Activated CD4-positive, alpha-beta T cell treated with anti-CD3 and anti-CD28 coated beads, Interleukin-2, amount 50 U/mL, for 1 hour (primary cell): ENCODE measurements around the gene UPF1.
"Not testable (repeated sequence)": the region's sequence is repeated elsewhere in the genome, so short reads cannot be mapped to it uniquely, and the experiment has no call there.

ENCODE experiments used
- DNase-seq: peaks from one replicate; pipeline ENCODE4 v3.0.0-alpha.2; 2020

UPF1 gene

DNA sequence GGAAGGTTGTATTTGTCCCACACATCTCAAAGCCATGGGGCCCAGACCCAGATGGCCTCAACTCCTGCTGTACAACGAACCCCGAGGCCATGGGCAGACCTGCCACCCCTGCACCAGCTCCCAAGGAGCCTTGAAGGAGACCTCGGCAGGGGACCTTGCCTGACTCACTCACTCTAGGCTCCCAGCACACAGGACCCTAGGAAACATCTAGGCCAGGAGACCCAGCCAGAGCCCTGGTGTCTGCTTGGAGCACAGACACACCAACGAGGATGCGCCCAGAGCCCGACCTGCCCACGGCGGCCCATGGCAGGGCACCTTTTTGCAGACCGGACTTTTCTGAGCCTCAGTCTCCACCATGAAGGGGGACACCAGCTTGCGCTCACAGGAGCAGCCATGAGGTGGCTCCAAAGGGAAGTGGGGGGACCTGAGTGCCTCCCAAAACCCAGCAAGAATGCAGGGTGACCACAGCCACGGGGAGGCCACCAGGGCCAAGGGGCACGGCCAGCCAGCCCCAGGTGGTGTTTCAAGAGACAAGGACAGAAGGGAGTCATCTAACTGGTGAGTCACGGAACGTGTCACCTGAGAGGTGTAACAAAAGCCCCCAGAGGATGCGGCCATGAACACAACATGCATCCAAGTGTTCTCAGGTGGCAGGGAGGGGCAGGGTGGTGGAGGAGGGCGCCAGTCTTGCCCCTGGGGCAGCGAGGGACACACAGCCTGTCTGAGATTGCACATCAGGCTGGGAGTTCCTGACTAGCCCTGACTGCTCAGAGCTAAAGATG, 69.1 kb downstream of the UPF1 start:
- DNase-seq: no peak

DNA sequence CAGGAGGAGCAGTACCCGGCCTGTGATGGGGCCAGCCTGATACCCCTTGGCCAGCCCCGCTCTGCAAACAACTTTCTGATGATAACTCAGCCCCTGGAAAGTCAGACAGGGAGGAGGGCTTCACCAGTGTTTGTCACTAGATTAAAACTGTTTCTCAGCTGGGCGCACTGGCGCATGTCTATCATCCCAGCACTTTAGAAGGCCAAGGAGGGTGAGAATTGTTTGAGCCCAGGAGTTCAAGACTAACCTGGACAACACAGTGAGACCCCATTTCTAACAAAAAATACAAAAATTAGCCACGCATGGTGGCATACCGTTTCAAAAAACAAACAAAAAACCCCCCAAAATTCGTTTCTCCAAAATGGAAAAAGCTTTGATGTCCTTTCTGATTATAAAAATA, 69.7 kb downstream of the UPF1 start:
- no peak for DNase-seq

DNA sequence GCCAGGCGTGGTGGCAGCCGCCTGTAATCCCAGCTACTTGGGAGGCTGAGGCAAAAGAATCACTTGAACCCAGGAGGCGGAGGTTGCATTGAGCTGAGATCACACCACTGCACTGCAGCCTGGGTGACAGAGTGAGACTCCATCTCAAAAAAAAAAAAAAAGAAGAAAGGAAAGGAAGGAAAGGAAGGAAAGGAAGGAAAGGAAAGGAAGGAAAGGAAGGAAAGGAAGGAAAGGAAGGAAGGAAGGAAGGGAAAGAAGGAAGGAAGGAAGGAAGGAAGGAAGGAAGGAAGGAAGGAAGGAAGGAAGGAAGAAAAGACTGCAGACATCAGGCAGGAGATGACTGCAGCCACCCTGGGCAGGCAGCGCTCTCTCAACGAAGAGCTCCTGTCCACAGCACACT, 70.8 kb downstream of the UPF1 start:
- DNase-seq: not testable (repeated sequence)

DNA sequence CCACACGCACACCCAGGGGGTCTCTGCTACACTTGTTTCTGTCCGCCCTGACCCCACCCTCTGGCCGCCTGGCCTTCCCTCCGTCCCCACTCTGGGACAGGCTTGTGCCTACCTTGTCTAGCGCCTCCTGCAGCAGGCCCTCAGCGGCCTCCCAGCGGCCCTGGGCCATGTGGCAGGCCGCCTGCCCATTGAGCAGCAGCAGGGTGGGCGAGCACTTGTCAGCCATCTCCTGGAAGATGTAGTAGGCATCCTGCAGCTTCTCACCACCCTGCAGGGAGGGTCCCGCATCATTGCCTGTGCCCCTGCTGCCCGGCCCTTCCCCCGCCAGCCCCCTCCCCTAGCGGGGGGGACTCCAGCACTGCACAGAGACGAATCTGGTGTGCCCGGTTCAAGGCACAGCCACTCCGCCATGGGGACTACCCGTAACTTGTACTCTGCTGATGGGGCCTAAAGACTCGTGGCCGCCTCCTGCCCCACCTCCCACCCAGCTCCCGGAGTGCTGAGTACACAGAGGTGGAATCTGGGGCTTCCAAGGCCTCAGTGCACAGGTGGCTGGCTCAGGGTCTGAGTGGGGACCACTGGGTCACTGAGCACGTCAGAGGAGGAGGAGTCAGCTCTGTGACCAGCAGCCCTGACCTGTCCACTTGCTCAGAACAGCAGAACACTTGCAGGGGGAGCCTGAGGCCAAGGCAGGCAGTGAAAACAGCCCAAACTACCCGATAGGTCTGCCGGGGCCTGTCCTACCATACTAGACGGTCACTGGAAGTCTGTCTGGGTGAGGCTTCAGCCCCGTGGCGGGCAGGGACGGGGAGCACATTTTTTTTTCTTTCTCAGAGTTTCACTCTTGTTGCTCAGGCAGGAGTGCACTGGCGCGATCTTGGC, 71.6 kb downstream of the UPF1 start:
- DNase-seq: no peak

DNA sequence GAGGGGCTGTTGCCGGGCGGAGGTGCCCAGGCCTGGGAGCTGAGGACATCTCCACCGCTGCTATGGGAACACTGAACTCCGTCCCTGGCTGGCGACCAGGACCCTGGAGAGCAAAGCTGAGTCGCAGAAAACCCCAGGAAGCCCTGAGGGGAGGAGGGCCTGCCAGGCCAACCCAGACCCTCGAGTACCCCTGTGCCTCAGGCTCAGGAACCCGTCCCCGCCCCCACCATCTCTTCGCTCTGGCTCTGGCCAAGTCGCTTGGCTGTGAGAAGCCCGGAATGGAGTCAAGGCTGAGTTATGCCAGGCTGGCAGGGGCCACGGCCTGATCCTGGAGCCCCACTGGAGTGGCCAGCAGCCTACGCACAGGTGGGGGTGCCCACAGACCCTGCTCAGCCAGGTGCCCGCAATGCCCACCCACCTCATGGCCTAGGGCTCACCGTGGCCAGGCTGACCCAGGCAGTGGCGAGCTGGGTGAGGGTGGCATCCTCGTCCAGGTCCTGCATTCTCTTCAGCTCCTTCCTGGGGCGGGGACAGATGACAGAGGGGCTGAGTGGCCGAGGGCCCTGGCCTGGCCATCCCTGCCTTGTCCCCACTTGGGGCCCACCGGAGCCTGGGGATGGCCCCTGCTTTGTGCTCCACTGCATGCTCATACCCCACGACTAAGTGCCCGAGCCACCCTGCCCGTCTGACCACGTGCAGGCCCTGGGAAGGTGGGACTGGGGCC, 72.7 kb downstream of the UPF1 start:
- no peak for DNase-seq

DNA sequence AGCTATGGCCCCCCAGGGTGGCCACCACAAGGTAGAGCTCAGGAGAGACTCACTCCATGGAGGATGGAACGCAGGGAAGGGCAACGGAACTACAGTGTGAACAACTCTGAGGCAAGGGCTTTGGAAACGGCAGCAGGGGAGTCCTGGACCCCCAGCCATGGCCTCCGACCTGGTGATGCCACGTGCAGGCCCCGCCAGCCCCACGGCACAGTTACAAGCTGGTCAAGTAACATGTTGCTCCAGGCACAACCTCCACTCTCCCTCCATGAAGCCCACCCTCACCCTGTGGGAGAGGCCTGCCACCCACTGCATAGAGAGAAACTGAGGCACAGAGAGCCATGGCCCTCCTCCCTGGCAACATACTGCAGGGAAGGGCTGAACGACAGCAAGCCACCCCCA, 73.3 kb downstream of the UPF1 start:
- no peak for DNase-seq

DNA sequence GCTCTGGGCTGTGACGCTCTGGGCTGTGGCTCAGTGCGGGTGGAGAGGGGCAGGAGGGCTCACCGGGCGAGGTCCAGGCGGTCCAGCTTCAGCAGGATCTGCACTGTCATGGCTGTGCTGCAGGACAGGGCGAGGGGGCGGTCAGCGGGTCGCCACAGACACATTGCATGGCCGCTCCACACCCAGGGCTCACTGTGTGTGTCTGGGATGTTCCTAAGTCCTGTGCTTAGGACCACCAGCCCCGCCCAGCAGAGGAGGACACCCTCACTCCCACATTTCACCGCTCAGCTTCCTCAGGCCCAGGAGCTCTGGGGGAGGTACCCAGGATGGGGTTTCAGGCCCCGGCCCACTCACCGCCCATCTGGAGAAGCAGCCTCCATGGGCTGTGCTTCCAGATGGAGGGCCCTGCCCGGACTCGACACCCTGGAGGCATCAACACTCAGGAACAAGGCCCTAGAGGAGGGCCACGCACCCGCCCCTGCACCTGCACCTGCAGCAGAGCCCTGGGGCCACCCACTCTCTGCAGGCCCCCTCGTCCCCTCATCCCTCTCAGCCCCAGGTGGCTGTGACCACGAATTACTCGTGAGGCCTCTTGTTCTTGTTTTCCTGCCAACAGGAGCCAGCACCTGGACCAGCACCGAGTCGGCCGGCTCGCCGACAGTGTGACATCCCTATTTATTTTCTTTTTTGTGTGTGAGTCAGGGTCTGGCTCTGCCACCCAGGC, 73.9 kb downstream of the UPF1 start:
- DNase-seq: no peak

DNA sequence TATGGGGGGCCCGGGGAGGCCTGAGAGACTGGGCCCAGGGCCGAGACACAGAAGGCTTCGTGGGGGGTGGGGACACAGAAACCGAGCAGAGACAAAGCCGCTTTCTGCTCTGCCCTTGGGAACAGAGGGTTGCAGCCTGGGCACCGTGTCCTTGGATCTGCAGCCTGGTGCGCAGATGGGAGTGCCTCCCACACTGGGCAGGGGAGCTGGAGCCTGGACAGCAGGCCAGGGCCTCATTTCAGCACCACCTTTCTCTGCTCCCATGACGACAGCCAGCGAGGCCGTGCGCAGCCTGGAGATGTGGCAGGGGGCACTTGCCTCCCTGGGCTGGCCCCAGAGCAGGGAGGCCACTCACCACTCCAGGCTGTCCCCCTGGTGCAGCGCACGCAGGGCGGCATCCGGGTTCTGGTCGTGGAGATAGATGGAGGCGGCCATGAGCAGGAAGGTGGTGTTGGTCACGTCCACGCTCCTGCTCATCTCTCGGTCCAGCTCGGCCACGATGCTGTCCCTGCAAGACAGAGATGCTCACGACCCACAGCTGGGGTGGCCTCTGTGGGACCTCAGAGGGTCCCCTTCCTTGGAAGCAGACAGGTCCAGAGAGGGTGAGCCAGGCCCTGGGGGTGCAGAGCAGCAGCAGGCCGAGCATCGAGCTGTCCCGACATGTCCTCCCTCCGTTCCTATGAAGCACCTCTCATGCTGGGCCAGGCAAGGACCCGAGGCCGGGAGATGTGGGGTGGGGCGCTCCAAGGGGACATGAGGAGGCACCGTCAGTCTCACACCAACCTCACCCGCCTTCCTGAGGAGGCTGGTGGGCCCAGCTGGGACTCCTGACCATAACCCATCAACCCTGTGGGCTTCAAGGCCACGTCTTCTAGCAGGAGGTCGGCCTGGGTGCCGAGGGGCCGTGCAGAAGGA, 75.1 kb downstream of the UPF1 start:
- DNase-seq: no peak

DNA sequence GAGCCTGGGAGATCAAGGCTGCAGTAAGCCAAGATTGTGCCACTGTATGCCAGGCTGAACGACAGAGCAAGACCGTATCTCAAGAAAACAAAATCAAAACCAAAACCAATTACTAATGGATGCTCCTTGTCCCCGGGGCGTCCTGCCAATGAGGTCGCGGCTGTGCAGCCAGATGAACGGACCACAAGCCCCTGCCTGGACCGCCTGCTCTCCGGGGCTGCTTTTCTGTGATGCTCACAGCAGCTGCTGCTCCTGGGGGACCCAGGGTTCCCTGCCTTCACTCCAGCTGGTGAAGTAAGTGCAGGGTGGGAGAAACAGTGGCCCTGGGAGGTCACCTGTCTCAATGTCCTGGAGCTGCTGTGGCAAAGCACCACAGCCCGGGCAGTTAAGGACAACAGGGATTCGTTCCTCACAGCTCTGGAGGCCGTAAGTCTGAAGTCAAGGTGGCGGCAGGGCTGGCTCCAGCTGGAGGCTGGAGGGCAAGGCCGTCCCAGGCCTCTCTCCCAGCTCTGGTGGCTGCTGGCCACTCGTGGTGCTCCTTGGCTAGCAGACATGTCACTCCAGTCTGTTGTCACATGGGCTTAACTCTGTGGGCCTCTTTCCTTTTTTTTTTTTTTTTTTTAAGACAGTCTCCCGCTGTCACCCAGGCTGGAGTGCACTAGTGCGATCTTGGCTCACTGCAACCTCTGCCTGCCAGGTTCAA, 77.3 kb downstream of the UPF1 start:
- no peak for DNase-seq

DNA sequence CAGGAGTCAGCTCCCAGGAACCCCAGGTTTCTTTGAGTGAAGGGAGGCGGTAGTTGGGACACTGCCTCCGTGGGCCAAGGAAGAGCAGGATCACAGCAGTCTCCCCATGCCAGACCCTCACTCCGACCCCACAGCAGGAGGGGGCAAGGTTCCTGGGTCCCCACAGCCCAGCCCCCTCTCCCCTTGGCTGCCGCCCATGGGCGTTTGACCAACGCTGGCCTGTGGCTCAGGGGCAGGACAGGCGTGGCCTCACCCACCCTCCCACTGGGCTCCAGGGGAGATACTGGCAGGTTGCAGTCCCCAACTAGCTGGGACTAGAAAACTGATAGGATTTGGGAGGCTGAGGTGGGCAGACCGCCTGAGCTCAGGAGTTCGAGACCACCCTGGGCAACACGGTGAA, 78.3 kb downstream of the UPF1 start:
- no peak for DNase-seq

DNA sequence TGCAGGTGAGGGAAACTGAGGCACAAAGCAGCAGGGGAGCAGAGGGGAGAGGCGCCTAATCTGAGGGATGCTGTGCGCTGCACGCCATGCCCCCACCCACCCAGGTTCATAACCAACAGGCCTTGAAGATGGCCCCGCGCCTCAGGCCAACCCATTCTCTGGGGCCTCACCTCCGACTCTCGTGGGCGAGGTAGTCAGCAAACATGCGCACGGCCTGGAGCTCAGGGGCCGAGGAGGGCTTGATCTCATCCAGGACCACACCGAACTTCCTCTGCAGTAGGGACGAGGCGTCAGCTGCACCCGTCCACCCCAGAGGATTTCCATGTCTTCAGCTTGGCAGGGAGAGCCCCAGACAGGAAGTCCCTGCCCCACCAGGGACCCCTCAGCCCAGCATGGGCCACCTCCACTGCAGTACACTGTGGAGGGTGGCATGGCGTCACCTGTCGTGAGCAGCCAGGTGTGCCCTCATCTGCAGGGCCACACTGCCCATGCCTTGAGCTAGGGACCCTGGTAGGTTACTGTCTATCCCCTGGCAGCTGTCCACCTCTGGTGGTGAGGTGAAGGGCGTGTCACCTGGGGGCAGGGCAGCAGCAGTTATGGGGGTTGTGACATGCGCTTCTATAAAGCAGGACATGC, 79.2 kb downstream of the UPF1 start:
- no peak for DNase-seq

DNA sequence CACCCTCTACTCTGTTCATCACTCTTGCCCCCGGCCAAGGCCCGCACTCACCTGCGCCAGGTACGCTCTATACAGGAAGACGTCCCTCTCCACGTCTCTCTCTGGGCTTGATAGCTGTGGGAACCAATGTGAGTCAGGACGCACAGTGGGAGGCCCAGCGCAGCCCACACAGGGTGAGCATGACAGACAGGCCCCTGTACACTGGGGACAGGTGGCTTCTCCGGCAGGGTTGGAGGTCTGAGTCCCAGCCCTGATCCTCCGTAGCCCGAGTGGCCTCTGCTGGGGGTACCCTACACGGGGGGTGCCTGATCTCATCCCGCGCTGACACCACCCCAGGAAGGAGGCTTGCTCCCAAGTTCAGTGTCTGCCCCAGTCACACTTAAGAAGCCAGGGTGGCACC, 81.2 kb downstream of the UPF1 start:
- DNase-seq: no peak

DNA sequence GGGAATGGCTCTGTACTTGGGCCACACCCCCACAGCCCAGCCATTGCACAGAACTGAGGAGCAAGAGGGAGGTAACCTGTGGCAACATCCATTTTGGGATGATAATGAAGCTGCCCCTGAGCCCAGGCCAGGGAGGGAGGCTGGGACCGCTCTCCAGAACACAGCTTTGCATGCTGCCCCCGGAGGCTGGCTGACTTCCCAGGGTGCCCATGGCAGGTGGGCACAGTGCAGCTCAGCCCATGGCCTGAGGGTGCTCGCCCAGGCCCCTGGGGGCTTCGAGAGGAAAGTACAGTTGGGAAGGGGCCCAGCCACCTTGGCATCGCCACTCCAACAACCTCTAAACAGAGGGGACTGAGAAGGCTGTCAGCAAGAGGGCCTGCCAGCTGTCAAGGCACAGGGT, 81.7 kb downstream of the UPF1 start:
- DNase-seq: no peak

DNA sequence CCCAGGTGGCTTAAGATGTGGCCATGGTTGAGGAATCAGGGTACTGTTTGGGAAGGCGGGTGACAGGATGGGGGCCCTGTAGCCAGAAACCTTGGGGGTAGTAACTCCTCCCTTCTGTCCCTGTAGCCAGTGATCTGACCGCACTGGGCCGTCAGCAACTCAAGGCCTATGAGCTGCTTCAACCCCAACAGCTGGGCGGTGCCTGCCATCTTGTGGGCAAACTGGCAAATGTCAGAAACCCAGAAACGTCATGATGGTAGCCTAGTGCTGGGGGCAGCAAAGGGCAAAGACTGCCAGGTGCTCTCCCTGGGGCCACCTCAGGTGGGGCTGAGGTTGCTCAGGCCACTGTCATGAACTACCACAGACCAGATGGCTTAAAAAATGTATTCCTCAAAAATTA, 83.9 kb downstream of the UPF1 start:
- DNase-seq: peak; percentile 24

DNA sequence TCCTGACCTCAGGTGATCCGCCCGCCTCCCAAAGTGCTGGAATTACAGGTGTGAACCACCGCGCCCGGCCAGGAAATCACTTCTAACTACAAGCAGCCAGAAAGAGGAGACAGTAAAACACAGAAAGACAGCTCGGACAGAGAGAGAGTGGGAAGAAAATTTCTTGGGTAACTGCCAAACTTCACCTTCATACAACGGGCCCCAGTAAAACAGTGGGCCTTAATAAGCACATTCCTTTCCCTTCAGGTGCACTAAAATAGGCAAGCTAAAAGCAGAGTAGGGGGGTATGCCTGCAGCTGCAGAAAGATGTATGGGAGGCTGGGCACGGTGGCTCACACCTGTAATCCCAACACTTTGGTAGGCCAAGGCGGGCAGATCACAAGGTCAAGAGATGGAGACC, 85.8 kb downstream of the UPF1 start:
- not testable (repeated sequence) for DNase-seq
